ENCODE measurements around the gene SLC35F3. TPM values are rescaled to one million over a fixed set of nuclear protein-coding genes. Genes with fewer than 3 reads are reported as not detected.

SLC35F3 gene
- total and polyA plus RNA-seq, 12 donors, result 0.12 to 3.2 (median 0.46) TPM

GRCh38 chr1:233975486-233975885 lies 71.0 kb downstream of the SLC35F3 start:
- TF ChIP-seq CTCF (IDR thresholded peaks at IDR 0.05) (no peak), POLR2A (IDR thresholded peaks at IDR 0.05) (no peak)
- H3K27me3 ChIP-seq, result no peaks in the 10 kb centered on the region
- no peak overlapping the region for H3K4me3 ChIP-seq
- H3K27ac ChIP-seq, result no peak overlapping the region
- intact Hi-C loops (cut with DNase I), result no loop called here
- DNase-seq, result no peak
- H3K36me3 ChIP-seq (replicated peaks in 1 of 2), result no peaks in the 10 kb centered on the region
- H3K9me3 ChIP-seq (replicated peaks in 1 of 3), result no peaks in the 10 kb centered on the region
- H3K4me1 ChIP-seq (replicated peaks in 1 of 2), result no peaks in the 10 kb centered on the region
- WGBS, 4 donors, result 86 to 91% (median 89%) methylated on average over 11 of the region's 11 CpGs

- H3K9me3 ChIP-seq (replicated peaks in 1 of 3), result no peaks in the 10 kb centered on the region
- H3K4me3 ChIP-seq, result no peak overlapping the region
- intact Hi-C loops (cut with DNase I), result no loop called here
- WGBS, 4 donors, result 78 to 85% (median 82%) methylated on average over 10 of the region's 10 CpGs
- DNase-seq, result no peak
- H3K4me1 ChIP-seq (replicated peaks in 1 of 2), result no peaks in the 10 kb centered on the region
- no peaks in the 10 kb centered on the region for H3K27me3 ChIP-seq
- TF ChIP-seq CTCF (IDR thresholded peaks at IDR 0.05) (no peak), POLR2A (IDR thresholded peaks at IDR 0.05) (no peak)
- H3K36me3 ChIP-seq (replicated peaks in 1 of 2), result no peaks in the 10 kb centered on the region
- H3K27ac ChIP-seq, result no peak overlapping the region
Observed at GRCh38 chr1:233981042-233981675, 76.7 kb downstream of the SLC35F3 start.

- Histone ChIP-seq H3K27me3 (no peaks in the 10 kb centered on the region), H3K27ac (no peak overlapping the region), H3K4me3 (no peak overlapping the region), H3K9me3 (replicated peaks in 1 of 3) (no peaks in the 10 kb centered on the region), H3K36me3 (replicated peaks in 1 of 2) (no peaks in the 10 kb centered on the region), H3K4me1 (replicated peaks in 1 of 2) (no peaks in the 10 kb centered on the region)
- intact Hi-C loops (cut with DNase I), result no loop called here
- no peak for DNase-seq
- WGBS, 4 donors, result 69 to 75% (median 74%) methylated on average over 10 of the region's 10 CpGs
- TF ChIP-seq CTCF (IDR thresholded peaks at IDR 0.05) (no peak), POLR2A (IDR thresholded peaks at IDR 0.05) (no peak)
Observed at GRCh38 chr1:233982827-233983518, 78.5 kb downstream of the SLC35F3 start.

GRCh38 chr1:233983811-233984210 lies 79.3 kb downstream of the SLC35F3 start:
- no peak for DNase-seq
- Histone ChIP-seq H3K4me1 (replicated peaks in 1 of 2) (no peaks in the 10 kb centered on the region), H3K27ac (no peak overlapping the region), H3K4me3 (no peak overlapping the region), H3K27me3 (no peaks in the 10 kb centered on the region), H3K36me3 (replicated peaks in 1 of 2) (no peaks in the 10 kb centered on the region), H3K9me3 (replicated peaks in 1 of 3) (no peaks in the 10 kb centered on the region)
- TF ChIP-seq CTCF (IDR thresholded peaks at IDR 0.05) (no peak), POLR2A (IDR thresholded peaks at IDR 0.05) (no peak)
- intact Hi-C loops (cut with DNase I), result no loop called here
- 79 to 87% (median 82%) methylated on average over 7 of the region's 7 CpGs for WGBS, 4 donors

Data from adrenal gland (tissue), 12 donors.